Fibroblast of lung (primary cell): ENCODE data around the gene NOC4L. TPM values are rescaled to one million over a fixed set of nuclear protein-coding genes. Genes with fewer than 3 reads are reported as not detected.
"Not testable (repeated sequence)": the region's sequence is repeated elsewhere in the genome, so short reads cannot be mapped to it uniquely, and the experiment has no call there.

Experiments used
- DNase-seq, 2 donors: peaks; one replicate each; pipeline versions ENCODE4 v3.0.0 to v3.0.0-alpha.2; 2010; ENCODE audit warnings: low read depth in 2 of 2
- H2AFZ ChIP-seq: 2 replicates; pipeline ENCODE4 v1.5.1; 2012; ENCODE audit warnings: low read length, control low read depth, inconsistent platforms
- H3K27ac ChIP-seq: 2 replicates; pipeline ENCODE4 v1.5.1; 2011; ENCODE audit warnings: low read length, control low read depth; ENCODE audit not compliant: insufficient read depth
- H3K27me3 ChIP-seq: 2 replicates; pipeline ENCODE4 v1.5.1; 2011; ENCODE audit warnings: mild to moderate bottlenecking, low read length; ENCODE audit not compliant: control insufficient read depth, insufficient read depth
- H3K36me3 ChIP-seq: 2 replicates; pipeline ENCODE4 v1.5.1; 2011; ENCODE audit warnings: low read length; ENCODE audit not compliant: control insufficient read depth, insufficient read depth
- H3K4me1 ChIP-seq: 2 replicates; pipeline ENCODE4 v1.5.1; 2011; ENCODE audit warnings: low read length; ENCODE audit not compliant: control insufficient read depth, insufficient read depth; ENCODE audit errors: extremely low read depth
- H3K4me2 ChIP-seq: 2 replicates; pipeline ENCODE4 v1.5.1; 2011; ENCODE audit warnings: low read length, control low read depth; ENCODE audit not compliant: insufficient read depth; ENCODE audit errors: extremely low read depth
- H3K4me3 ChIP-seq, 4 experiments: fragments of 200-600 bp in 1 of 4; sonication (generic) in 1 of 4; replicated peaks in 1 of 4; 2 replicates each; pipeline ENCODE4 v1.5.1; 2011 to 2016; ENCODE audit warnings: low read length in 4 of 4, low read depth in 3 of 4, mild to moderate bottlenecking in 3 of 4, control low read depth in 2 of 4, inconsistent platforms in 1 of 4, mixed read lengths in 1 of 4; ENCODE audit not compliant: insufficient read depth in 1 of 4; ENCODE audit errors: control extremely low read depth in 1 of 4
- H3K79me2 ChIP-seq: 2 replicates; pipeline ENCODE4 v1.5.1; 2012; ENCODE audit warnings: mild to moderate bottlenecking, low read length, inconsistent platforms; ENCODE audit not compliant: control insufficient read depth, insufficient read depth
- H3K9ac ChIP-seq: 2 replicates; pipeline ENCODE4 v1.5.1; 2011; ENCODE audit warnings: mild to moderate bottlenecking, low read length, control low read depth; ENCODE audit not compliant: insufficient read depth
- H3K9me3 ChIP-seq: 2 replicates; pipeline ENCODE4 v1.5.1; 2012; ENCODE audit warnings: low read depth, low read length; ENCODE audit not compliant: control insufficient read depth, insufficient read depth
- H4K20me1 ChIP-seq: 2 replicates; pipeline ENCODE4 v1.5.1; 2011; ENCODE audit warnings: low read length; ENCODE audit not compliant: control insufficient read depth, insufficient read depth; ENCODE audit errors: extremely low read depth
- EZH2 ChIP-seq: IDR thresholded peaks from 2 replicates; pipeline ENCODE4 v1.5.1; 2012; ENCODE audit warnings: low read length, control low read depth, mild to moderate bottlenecking; ENCODE audit errors: missing control alignments
- polyA plus RNA-seq, 2 donors: library from polyadenylated mRNA; depleted of rRNA in 1 of 2; stranded (reverse) in 1 of 2; unstranded in 1 of 2; fragments of >200 nt; gene quantifications; 2 replicates each; pipeline ENCODE4 v1.2.1, GENCODE V29; 2011 to 2012; ENCODE audit warnings: missing spikeins in 1 of 2
- total RNA-seq: library from RNA; depleted of rRNA; stranded (reverse); fragments of >200 nt; gene quantifications from 2 replicates; pipeline ENCODE4 v1.2.1, GENCODE V29; 2014
- TF ChIP-seq, protein P1 (sequence below), 2 donors: IDR thresholded peaks in 1 of 2; conservative IDR thresholded peaks in 1 of 2; 1 replicate in 1 of 2; 2 replicates in 1 of 2; pipeline ENCODE4 v1.5.1; 2011 to 2012; ENCODE audit warnings: low read length in 2 of 2, control low read depth in 1 of 2, inconsistent platforms in 1 of 2, low read depth in 1 of 2, mild to moderate bottlenecking in 1 of 2

NOC4L gene
- total and polyA plus RNA-seq, 2 donors (not counting 1 experiment from before 2014, with no cell fraction given): 3.0 to 6.8 TPM

DNA sequence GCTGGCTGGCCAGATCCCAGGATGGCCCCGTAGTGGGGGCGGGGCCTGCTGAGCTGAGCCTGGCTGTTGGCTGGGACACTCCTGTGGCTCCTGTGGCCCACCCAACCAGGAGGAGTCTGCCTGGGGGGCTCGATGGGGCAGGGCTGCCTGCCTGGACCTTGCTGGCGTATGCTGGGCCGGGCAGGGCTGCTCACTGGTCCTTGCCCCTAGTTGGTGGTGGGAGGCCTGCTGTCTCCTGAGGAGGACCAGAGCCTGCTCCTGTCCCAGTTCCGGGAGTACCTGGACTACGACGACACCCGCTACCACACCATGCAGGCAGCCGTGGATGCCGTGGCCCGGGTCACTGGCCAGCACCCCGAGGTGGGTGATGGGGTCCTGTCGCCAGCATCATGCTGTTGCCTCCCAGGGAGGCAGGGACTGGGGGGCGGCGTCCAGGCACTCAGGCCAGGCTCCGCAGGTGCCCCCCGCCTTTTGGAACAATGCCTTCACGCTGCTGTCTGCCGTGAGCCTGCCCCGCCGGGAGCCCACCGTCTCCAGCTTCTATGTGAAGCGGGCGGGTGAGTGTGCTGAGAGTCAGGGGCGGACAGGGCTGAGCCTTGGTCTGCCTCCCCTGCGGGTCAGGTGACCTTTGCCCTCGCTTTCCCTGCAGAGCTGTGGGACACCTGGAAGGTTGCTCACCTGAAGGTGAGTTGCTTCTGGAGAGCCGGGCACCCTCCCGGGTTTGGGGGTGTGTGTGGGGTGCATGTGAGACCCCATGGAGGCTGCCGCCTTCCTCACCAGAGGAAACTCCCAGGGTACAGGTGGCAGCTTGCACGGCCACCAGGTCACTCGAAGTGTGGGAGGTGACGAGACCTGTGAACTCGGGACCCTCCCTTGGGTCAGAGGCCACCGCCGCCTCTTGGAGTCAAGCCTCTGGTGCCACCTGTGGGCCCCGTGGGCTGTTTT is 3.4 kb downstream of the NOC4L start:
- no peak overlapping the region for H3K9ac ChIP-seq
- no peak overlapping the region for H3K4me3 ChIP-seq
- H3K4me2 ChIP-seq: no peak overlapping the region
- H3K4me1 ChIP-seq: peaks cover 4% of the 10 kb centered on the region
- H2AFZ ChIP-seq: no peak overlapping the region
- peaks cover 22% of the 10 kb centered on the region for H3K79me2 ChIP-seq
- no peak for DNase-seq
- no peaks in the 10 kb centered on the region for H3K27me3 ChIP-seq
- no peaks in the 10 kb centered on the region for H3K9me3 ChIP-seq
- no peak overlapping the region for H3K27ac ChIP-seq
- H4K20me1 ChIP-seq: no peaks in the 10 kb centered on the region
- TF ChIP-seq, protein P1, sequence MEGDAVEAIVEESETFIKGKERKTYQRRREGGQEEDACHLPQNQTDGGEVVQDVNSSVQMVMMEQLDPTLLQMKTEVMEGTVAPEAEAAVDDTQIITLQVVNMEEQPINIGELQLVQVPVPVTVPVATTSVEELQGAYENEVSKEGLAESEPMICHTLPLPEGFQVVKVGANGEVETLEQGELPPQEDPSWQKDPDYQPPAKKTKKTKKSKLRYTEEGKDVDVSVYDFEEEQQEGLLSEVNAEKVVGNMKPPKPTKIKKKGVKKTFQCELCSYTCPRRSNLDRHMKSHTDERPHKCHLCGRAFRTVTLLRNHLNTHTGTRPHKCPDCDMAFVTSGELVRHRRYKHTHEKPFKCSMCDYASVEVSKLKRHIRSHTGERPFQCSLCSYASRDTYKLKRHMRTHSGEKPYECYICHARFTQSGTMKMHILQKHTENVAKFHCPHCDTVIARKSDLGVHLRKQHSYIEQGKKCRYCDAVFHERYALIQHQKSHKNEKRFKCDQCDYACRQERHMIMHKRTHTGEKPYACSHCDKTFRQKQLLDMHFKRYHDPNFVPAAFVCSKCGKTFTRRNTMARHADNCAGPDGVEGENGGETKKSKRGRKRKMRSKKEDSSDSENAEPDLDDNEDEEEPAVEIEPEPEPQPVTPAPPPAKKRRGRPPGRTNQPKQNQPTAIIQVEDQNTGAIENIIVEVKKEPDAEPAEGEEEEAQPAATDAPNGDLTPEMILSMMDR (conservative IDR thresholded peaks at IDR 0.05 in 1 of 2, IDR thresholded peaks at IDR 0.05 in 1 of 2; ENCODE audit: low read depth in 1 of 2, low read length in 2 of 2): no peak
- no peak for TF ChIP-seq EZH2
- H3K36me3 ChIP-seq: peaks cover 6% of the 10 kb centered on the region

GRCh38 chr12:132148368-132149045 is 4.2 kb downstream of the NOC4L start:
- H3K4me3 ChIP-seq: no peak overlapping the region
- H3K9me3 ChIP-seq: no peaks in the 10 kb centered on the region
- no peak overlapping the region for H3K4me2 ChIP-seq
- no peak overlapping the region for H3K27ac ChIP-seq
- H3K79me2 ChIP-seq: peaks cover 14% of the 10 kb centered on the region
- no peak overlapping the region for H2AFZ ChIP-seq
- no peak overlapping the region for H3K9ac ChIP-seq
- DNase-seq: no peak
- TF ChIP-seq, protein P1 (conservative IDR thresholded peaks at IDR 0.05 in 1 of 2, IDR thresholded peaks at IDR 0.05 in 1 of 2; ENCODE audit: low read depth in 1 of 2, low read length in 2 of 2): no peak
- no peak for TF ChIP-seq EZH2
- H3K27me3 ChIP-seq: no peaks in the 10 kb centered on the region
- H3K4me1 ChIP-seq: no peaks in the 10 kb centered on the region
- no peaks in the 10 kb centered on the region for H4K20me1 ChIP-seq
- peaks cover 6% of the 10 kb centered on the region for H3K36me3 ChIP-seq

DNA sequence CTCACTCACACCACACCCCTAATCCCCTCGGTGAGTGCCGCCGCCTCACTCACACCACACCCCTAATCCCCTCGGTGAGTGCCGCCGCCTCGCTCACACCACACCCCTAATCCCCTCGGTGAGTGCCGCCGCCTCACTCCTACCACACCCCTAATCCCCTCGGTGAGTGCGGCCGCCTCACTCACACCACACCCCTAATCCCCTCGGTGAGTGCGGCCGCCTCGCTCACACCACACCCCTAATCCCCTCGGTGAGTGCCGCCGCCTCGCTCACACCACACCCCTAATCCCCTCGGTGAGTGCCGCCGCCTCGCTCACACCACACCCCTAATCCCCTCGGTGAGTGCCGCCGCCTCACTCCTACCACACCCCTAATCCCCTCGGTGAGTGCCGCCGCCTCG is 5.3 kb downstream of the NOC4L start:
- H3K36me3 ChIP-seq, H4K20me1 ChIP-seq, H3K27me3 ChIP-seq, H3K9ac ChIP-seq, H3K27ac ChIP-seq, H3K4me1 ChIP-seq, DNase-seq, H3K4me3 ChIP-seq, H3K9me3 ChIP-seq, H2AFZ ChIP-seq, H3K4me2 ChIP-seq: not testable (repeated sequence)
- H3K79me2 ChIP-seq: peaks cover 12% of the 10 kb centered on the region
